Peyer's patch (tissue), 4 donors: ENCODE results near the gene CD8A.

Experiments used
- POLR2A ChIP-seq, 2 donors: fragments of 450-650 bp; IDR thresholded peaks; one replicate each; pipeline ENCODE4 v1.5.1; 2017; ENCODE audit warnings: antibody characterized with exemption in 2 of 2, mild to moderate bottlenecking in 2 of 2, moderate library complexity in 2 of 2
- TF ChIP-seq, protein P1 (sequence below), 6 experiments: fragments of 450-650 bp in 4 of 6; fragments of 200-600 bp in 2 of 6; sonication (generic) in 1 of 6; IDR thresholded peaks; one replicate each; pipeline ENCODE4 v1.5.1; 2017 to 2019; ENCODE audit warnings: antibody characterized with exemption in 6 of 6, mild to moderate bottlenecking in 3 of 6, moderate library complexity in 1 of 6

DNA sequence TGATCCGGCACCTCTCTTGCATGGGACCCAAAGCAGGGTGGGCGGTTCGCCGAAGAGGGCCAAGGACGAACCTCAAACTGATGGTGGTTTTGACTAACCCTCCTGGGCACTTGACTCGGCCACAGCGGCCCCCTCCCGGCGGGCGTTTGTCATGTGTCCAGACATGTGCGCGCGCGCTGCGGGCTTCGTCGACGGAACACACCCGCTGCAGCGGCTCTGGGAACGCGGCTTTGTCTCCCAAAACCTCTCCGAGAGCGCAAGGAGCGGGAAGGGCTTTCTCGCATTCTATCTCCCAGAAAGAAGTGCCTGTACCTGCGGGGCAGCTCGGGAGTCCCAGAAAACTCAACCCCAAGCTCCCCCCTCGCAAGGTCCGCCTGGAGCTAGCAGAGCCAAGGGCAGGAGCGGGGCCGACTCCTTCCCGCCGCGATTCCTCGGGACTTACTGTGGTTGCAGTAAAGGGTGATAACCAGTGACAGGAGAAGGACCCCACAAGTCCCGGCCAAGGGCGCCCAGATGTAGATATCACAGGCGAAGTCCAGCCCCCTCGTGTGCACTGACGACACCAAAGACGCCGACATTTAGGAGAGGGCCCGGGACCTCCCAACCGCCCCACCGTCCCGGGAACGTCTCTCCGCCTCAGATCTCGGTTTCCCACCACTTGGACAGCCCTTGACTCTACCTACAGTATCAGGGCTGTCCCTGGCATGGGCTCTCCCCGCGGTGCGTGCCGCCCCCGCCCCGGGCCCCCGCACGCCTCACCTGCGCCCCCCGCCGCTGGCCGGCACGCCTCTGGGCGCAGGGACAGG lies 1.6 kb downstream of the CD8A start:
- no peak for TF ChIP-seq POLR2A (IDR thresholded peaks at IDR 0.05)
- TF ChIP-seq, protein P1, sequence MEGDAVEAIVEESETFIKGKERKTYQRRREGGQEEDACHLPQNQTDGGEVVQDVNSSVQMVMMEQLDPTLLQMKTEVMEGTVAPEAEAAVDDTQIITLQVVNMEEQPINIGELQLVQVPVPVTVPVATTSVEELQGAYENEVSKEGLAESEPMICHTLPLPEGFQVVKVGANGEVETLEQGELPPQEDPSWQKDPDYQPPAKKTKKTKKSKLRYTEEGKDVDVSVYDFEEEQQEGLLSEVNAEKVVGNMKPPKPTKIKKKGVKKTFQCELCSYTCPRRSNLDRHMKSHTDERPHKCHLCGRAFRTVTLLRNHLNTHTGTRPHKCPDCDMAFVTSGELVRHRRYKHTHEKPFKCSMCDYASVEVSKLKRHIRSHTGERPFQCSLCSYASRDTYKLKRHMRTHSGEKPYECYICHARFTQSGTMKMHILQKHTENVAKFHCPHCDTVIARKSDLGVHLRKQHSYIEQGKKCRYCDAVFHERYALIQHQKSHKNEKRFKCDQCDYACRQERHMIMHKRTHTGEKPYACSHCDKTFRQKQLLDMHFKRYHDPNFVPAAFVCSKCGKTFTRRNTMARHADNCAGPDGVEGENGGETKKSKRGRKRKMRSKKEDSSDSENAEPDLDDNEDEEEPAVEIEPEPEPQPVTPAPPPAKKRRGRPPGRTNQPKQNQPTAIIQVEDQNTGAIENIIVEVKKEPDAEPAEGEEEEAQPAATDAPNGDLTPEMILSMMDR (IDR thresholded peaks at IDR 0.05): no peak
